Measurements from ENCODE around the gene ABCA12.

- no peak for TF ChIP-seq EZH2 (IDR thresholded peaks at IDR 0.05; ENCODE audit: borderline replicate concordance, low read length)
- TF ChIP-seq CTCF (IDR thresholded peaks at IDR 0.05; ENCODE audit: low read length) = no peak
Observed at GRCh38 chr2:215141706-215142105, 3.3 kb upstream of the ABCA12 start.
